ENCODE data around the gene SCN9A. TPM values are rescaled to one million over a fixed set of nuclear protein-coding genes. Genes with fewer than 3 reads are reported as not detected.
"Not testable (repeated sequence)": the region's sequence is repeated elsewhere in the genome, so short reads cannot be mapped to it uniquely, and the experiment has no call there.

Gene SCN9A
- total RNA-seq, 1 donor from 2014 or later: 8.4 TPM

GRCh38 chr2:166230024-166230723 lies 145.6 kb downstream of the SCN9A start:
- no peak for TF ChIP-seq CTCF (IDR thresholded peaks at IDR 0.05; ENCODE audit: insufficient read depth, low read length, severe bottlenecking)
- DNase-seq (ENCODE audit: low read depth) (peak; percentile 73), FAIRE-seq (peak; percentile 23)

GRCh38 chr2:166229678-166230023 lies 146.1 kb downstream of the SCN9A start:
- DNase-seq (ENCODE audit: low read depth): no peak

More at GRCh38 chr2:166230024-166230723, 145.6 kb downstream of the SCN9A start:
- H3K36me3 ChIP-seq (ENCODE audit: control insufficient read depth, insufficient read depth, low read length): no peaks in the 10 kb centered on the region
- H3K4me3 ChIP-seq (ENCODE audit: low read depth, low read length): no peak overlapping the region
- no peaks in the 10 kb centered on the region for H3K27me3 ChIP-seq (ENCODE audit: control insufficient read depth, insufficient read depth, low read length)

GRCh38 chr2:166224197-166224596 lies 151.5 kb downstream of the SCN9A start:
- no peak for DNase-seq (ENCODE audit: low read depth)
- no peak for TF ChIP-seq CTCF (IDR thresholded peaks at IDR 0.05; ENCODE audit: insufficient read depth, low read length, severe bottlenecking)

More at GRCh38 chr2:166229678-166230023, 146.1 kb downstream of the SCN9A start:
- no peaks in the 10 kb centered on the region for H3K36me3 ChIP-seq (ENCODE audit: control insufficient read depth, insufficient read depth, low read length)
- FAIRE-seq: no peak
- TF ChIP-seq CTCF (IDR thresholded peaks at IDR 0.05; ENCODE audit: insufficient read depth, low read length, severe bottlenecking): no peak
- H3K4me3 ChIP-seq (ENCODE audit: low read depth, low read length): no peak overlapping the region
- no peaks in the 10 kb centered on the region for H3K27me3 ChIP-seq (ENCODE audit: control insufficient read depth, insufficient read depth, low read length)

GRCh38 chr2:166223298-166223697 lies 152.4 kb downstream of the SCN9A start:
- TF ChIP-seq CTCF (IDR thresholded peaks at IDR 0.05; ENCODE audit: insufficient read depth, low read length, severe bottlenecking): no peak
- FAIRE-seq: no peak

More at GRCh38 chr2:166224197-166224596, 151.5 kb downstream of the SCN9A start:
- no peaks in the 10 kb centered on the region for H3K27me3 ChIP-seq (ENCODE audit: control insufficient read depth, insufficient read depth, low read length)
- FAIRE-seq: no peak
- no peak overlapping the region for H3K4me3 ChIP-seq (ENCODE audit: low read depth, low read length)
- no peaks in the 10 kb centered on the region for H3K36me3 ChIP-seq (ENCODE audit: control insufficient read depth, insufficient read depth, low read length)

GRCh38 chr2:166211079-166211478 lies 164.7 kb downstream of the SCN9A start:
- H3K36me3 ChIP-seq (ENCODE audit: control insufficient read depth, insufficient read depth, low read length): no peaks in the 10 kb centered on the region
- FAIRE-seq (no peak), DNase-seq (ENCODE audit: low read depth) (no peak)
- no peak for TF ChIP-seq CTCF (IDR thresholded peaks at IDR 0.05; ENCODE audit: insufficient read depth, low read length, severe bottlenecking)
- no peak overlapping the region for H3K4me3 ChIP-seq (ENCODE audit: low read depth, low read length)
- H3K27me3 ChIP-seq (ENCODE audit: control insufficient read depth, insufficient read depth, low read length): no peaks in the 10 kb centered on the region

More at GRCh38 chr2:166223298-166223697, 152.4 kb downstream of the SCN9A start:
- H3K27me3 ChIP-seq (ENCODE audit: control insufficient read depth, insufficient read depth, low read length): no peaks in the 10 kb centered on the region
- H3K36me3 ChIP-seq (ENCODE audit: control insufficient read depth, insufficient read depth, low read length): no peaks in the 10 kb centered on the region
- DNase-seq (ENCODE audit: low read depth): no peak
- H3K4me3 ChIP-seq (ENCODE audit: low read depth, low read length): no peak overlapping the region

GRCh38 chr2:166209944-166210343 lies 165.8 kb downstream of the SCN9A start:
- FAIRE-seq; H3K27me3 ChIP-seq (ENCODE audit: control insufficient read depth, insufficient read depth, low read length); H3K4me3 ChIP-seq (ENCODE audit: low read depth, low read length); DNase-seq (ENCODE audit: low read depth); H3K36me3 ChIP-seq (ENCODE audit: control insufficient read depth, insufficient read depth, low read length): not testable (repeated sequence)

- H3K27me3 ChIP-seq (ENCODE audit: control insufficient read depth, insufficient read depth, low read length); FAIRE-seq; H3K36me3 ChIP-seq (ENCODE audit: control insufficient read depth, insufficient read depth, low read length); DNase-seq (ENCODE audit: low read depth); H3K4me3 ChIP-seq (ENCODE audit: low read depth, low read length): not testable (repeated sequence)
Measured at GRCh38 chr2:166209367-166209766, 166.4 kb downstream of the SCN9A start.

GRCh38 chr2:166206153-166206552 lies 169.6 kb downstream of the SCN9A start:
- H3K4me3 ChIP-seq (ENCODE audit: low read depth, low read length); H3K27me3 ChIP-seq (ENCODE audit: control insufficient read depth, insufficient read depth, low read length); H3K36me3 ChIP-seq (ENCODE audit: control insufficient read depth, insufficient read depth, low read length); FAIRE-seq; DNase-seq (ENCODE audit: low read depth): not testable (repeated sequence)
